Body of pancreas (tissue), 4 donors: ENCODE results near the gene MARK1. TPM values are rescaled to one million over a fixed set of nuclear protein-coding genes. Genes with fewer than 3 reads are reported as not detected.

Experiments
- ATAC-seq: fragments of 150-250 bp; one replicate; pipeline ENCODE4 v1.9.1; 2016
- DNase-seq, 4 donors: peaks; one replicate each; pipeline ENCODE4 v3.0.0-alpha.2; 2019
- H3K27ac ChIP-seq, 4 donors: fragments of 200-600 bp; sonication (generic); 1 replicate in 3 of 4; 2 replicates in 1 of 4; pipeline versions ENCODE4 v1.5.1 to v1.6.1; 2016 to 2019; ENCODE audit warnings: mild to moderate bottlenecking in 1 of 4, mixed read lengths in 1 of 4, moderate library complexity in 1 of 4
- H3K27me3 ChIP-seq, 2 donors: fragments of 200-600 bp; sonication (generic); one replicate each; pipeline ENCODE4 v1.6.0; 2016; ENCODE audit warnings: mild to moderate bottlenecking in 1 of 2
- H3K36me3 ChIP-seq, 2 donors: fragments of 200-600 bp; sonication (generic); replicated peaks in 1 of 2; 2 replicates each; pipeline ENCODE4 v1.5.1; 2016; ENCODE audit warnings: low read depth in 2 of 2; ENCODE audit not compliant: insufficient read depth in 1 of 2
- H3K4me1 ChIP-seq: fragments of 200-600 bp; sonication (generic); one replicate; pipeline ENCODE4 v1.6.0; 2016
- H3K4me3 ChIP-seq, 2 donors: fragments of 200-600 bp; sonication (generic); 1 replicate in 1 of 2; 2 replicates in 1 of 2; pipeline ENCODE4 v1.5.1; 2016 to 2019
- H3K9me3 ChIP-seq, 3 donors: fragments of 200-600 bp; sonication (generic); 1 replicate in 2 of 3; 2 replicates in 1 of 3; pipeline ENCODE4 v1.5.1; 2016
- CTCF ChIP-seq, 7 experiments: fragments of 450-650 bp in 4 of 7; fragments of 200-600 bp in 3 of 7; sonication (generic) in 3 of 7; IDR thresholded peaks; one replicate each; pipeline ENCODE4 v1.5.1; 2016 to 2019; ENCODE audit warnings: antibody characterized with exemption in 7 of 7
- POLR2A ChIP-seq, 3 donors: fragments of 450-650 bp; IDR thresholded peaks; one replicate each; pipeline ENCODE4 v1.6.1; 2016; ENCODE audit warnings: antibody characterized with exemption in 3 of 3, mild to moderate bottlenecking in 2 of 3
- WGBS, 2 donors: methylation state at CpG; one replicate each; pipeline ENCODE4 v1.1.5; 2017; 5-methylcytosine and 5-hydroxymethylcytosine counted together
- intact Hi-C: fragments of 100-400 bp; cut with DNase I; formaldehyde crosslinking; loops from one replicate; pipeline ENCODE4 v1.15.1; 2023
- total RNA-seq, 2 donors: library from RNA; depleted of rRNA; stranded (reverse); fragments of >200 nt; gene quantifications; one replicate each; pipeline ENCODE4 v1.1.0, GENCODE V29; 2016

MARK1 gene
- total RNA-seq, 2 donors from 2014 or later: 2.1 to 5.3 TPM

GRCh38 chr1:220563564-220563963 is 35.6 kb downstream of the MARK1 start:
- H3K36me3 ChIP-seq: no peaks in the 10 kb centered on the region
- H3K9me3 ChIP-seq: no peaks in the 10 kb centered on the region
- DNase-seq: peak in 1 of 4 donors; percentile 42
- no peak overlapping the region for H3K4me3 ChIP-seq
- WGBS, 2 donors: 5 to 6% methylated on average over 1 of the region's 1 CpG
- intact Hi-C loops: no loop called here
- no peak for ATAC-seq
- no peak overlapping the region for H3K27ac ChIP-seq
- no peak for TF ChIP-seq POLR2A (IDR thresholded peaks at IDR 0.05)
- TF ChIP-seq CTCF (IDR thresholded peaks at IDR 0.05): no peak
- H3K4me1 ChIP-seq: peaks cover 12% of the 10 kb centered on the region
- H3K27me3 ChIP-seq: no peaks in the 10 kb centered on the region

GRCh38 chr1:220564216-220564615 is 36.3 kb downstream of the MARK1 start:
- DNase-seq (no peak), ATAC-seq (no peak)
- 82 to 87% methylated on average over 3 of the region's 3 CpGs for WGBS, 2 donors
- TF ChIP-seq CTCF (IDR thresholded peaks at IDR 0.05) (no peak), POLR2A (IDR thresholded peaks at IDR 0.05) (no peak)
- H3K9me3 ChIP-seq: no peaks in the 10 kb centered on the region
- H3K4me3 ChIP-seq: no peak overlapping the region
- intact Hi-C loops: no loop called here
- no peaks in the 10 kb centered on the region for H3K36me3 ChIP-seq
- H3K4me1 ChIP-seq: peaks cover 12% of the 10 kb centered on the region
- no peak overlapping the region for H3K27ac ChIP-seq
- no peaks in the 10 kb centered on the region for H3K27me3 ChIP-seq

- no peaks in the 10 kb centered on the region for H3K36me3 ChIP-seq
- ATAC-seq: no peak
- H3K4me1 ChIP-seq: peaks cover 12% of the 10 kb centered on the region
- H3K4me3 ChIP-seq: no peak overlapping the region
- H3K27ac ChIP-seq: no peak overlapping the region
- no peaks in the 10 kb centered on the region for H3K9me3 ChIP-seq
- TF ChIP-seq CTCF (IDR thresholded peaks at IDR 0.05): no peak
- TF ChIP-seq POLR2A (IDR thresholded peaks at IDR 0.05): no peak
- intact Hi-C loops: no loop called here
- DNase-seq: no peak
- H3K27me3 ChIP-seq: no peaks in the 10 kb centered on the region
Measured at GRCh38 chr1:220565670-220566069, 37.7 kb downstream of the MARK1 start.

DNA sequence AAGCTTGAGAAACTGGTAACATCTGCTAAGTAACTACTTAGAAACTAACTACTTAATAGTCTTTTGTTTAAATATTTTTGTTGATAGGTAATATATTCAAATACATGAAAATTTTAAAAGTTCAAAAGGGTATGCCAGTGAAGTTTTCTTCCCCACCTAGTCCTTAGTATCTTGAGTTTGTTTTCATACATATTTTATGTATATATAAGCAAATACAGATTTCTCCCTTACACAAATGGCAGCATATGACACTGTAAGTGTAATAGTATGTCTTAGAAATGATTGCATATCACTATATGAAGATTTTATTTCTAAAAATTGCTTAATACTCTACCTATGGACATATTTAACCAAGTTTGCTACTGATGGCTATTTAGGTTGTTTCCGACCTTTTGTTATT is 38.9 kb downstream of the MARK1 start:
- peaks cover 12% of the 10 kb centered on the region for H3K4me1 ChIP-seq
- DNase-seq: no peak
- ATAC-seq: no peak
- no peaks in the 10 kb centered on the region for H3K9me3 ChIP-seq
- H3K27me3 ChIP-seq: no peaks in the 10 kb centered on the region
- H3K27ac ChIP-seq: no peak overlapping the region
- H3K4me3 ChIP-seq: no peak overlapping the region
- no peaks in the 10 kb centered on the region for H3K36me3 ChIP-seq
- no peak for TF ChIP-seq POLR2A (IDR thresholded peaks at IDR 0.05)
- no peak for TF ChIP-seq CTCF (IDR thresholded peaks at IDR 0.05)
- WGBS, 2 donors: 73 to 91% methylated on average over 1 of the region's 1 CpG
- intact Hi-C loops: no loop called here

DNA sequence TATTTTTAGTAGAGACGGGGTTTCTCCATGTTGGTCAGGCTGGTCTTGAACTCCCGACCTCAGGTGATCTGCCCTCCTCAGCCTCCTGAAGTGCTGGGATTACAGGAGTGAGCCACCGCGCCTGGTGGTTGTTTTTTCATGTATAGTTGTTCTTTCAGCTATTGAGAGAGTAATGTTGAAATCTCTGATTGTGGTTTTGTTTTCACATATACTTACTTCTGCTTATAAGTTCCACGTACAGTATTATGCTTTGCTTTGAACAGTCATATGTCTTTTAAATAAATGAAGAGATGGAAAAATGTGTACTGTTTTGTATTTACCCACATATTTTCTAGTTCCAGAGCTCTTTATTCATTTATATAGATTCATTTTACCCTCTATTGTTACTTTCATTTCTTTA is 44.5 kb downstream of the MARK1 start:
- WGBS, 2 donors: 76 to 88% methylated on average over 5 of the region's 5 CpGs
- DNase-seq (no peak), ATAC-seq (no peak)
- Histone ChIP-seq H3K4me1 (no peaks in the 10 kb centered on the region), H3K4me3 (no peak overlapping the region), H3K9me3 (no peaks in the 10 kb centered on the region), H3K27ac (no peak overlapping the region), H3K27me3 (no peaks in the 10 kb centered on the region), H3K36me3 (no peaks in the 10 kb centered on the region)
- intact Hi-C loops: no loop called here
- TF ChIP-seq CTCF (IDR thresholded peaks at IDR 0.05) (no peak), POLR2A (IDR thresholded peaks at IDR 0.05) (no peak)
